Measurements from ENCODE around the gene GMCL1.

DNA sequence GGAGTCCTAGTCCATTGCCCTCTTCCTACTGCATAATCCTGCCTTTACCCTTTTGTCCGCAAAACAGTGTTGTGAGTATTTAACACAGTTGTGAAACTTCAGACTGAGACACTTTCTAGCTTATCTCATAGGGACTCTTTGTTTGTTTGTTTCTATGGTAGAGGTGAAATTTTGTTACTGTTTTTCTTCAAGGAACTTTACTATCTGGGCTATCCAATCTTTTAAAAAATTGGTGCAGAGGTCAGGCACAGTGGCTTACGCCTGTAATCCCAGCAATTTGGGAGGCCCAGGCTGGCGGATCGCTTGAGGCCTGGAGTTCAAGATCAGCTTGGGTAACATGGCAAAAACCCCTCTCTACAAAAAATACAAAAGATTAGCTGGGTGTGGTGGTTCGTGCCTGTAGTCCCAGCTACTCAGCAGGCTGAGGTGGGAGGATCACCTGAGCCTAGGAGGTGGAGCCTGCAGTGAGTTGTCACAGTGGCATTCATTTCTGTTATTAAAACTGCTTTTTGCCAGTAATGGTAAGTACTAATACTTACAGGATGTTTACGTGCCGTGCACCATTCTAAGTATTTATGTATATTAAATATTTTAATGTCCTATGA is 18.8 kb downstream of the GMCL1 start:
- TF ChIP-seq, protein P1, sequence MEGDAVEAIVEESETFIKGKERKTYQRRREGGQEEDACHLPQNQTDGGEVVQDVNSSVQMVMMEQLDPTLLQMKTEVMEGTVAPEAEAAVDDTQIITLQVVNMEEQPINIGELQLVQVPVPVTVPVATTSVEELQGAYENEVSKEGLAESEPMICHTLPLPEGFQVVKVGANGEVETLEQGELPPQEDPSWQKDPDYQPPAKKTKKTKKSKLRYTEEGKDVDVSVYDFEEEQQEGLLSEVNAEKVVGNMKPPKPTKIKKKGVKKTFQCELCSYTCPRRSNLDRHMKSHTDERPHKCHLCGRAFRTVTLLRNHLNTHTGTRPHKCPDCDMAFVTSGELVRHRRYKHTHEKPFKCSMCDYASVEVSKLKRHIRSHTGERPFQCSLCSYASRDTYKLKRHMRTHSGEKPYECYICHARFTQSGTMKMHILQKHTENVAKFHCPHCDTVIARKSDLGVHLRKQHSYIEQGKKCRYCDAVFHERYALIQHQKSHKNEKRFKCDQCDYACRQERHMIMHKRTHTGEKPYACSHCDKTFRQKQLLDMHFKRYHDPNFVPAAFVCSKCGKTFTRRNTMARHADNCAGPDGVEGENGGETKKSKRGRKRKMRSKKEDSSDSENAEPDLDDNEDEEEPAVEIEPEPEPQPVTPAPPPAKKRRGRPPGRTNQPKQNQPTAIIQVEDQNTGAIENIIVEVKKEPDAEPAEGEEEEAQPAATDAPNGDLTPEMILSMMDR (conservative IDR thresholded peaks at IDR 0.05), result no peak
- TF ChIP-seq ZFX (IDR thresholded peaks at IDR 0.05), result no peak

Measured in C4-2B (cell line).